ENCODE measurements around the gene DGKI. TPM values are rescaled to one million over a fixed set of nuclear protein-coding genes. Genes with fewer than 3 reads are reported as not detected.

Gene DGKI
- total and polyA plus RNA-seq, 2 of the 4 experiments (the other 2 are of a cell fraction): 3.9 to 15.8 TPM

GRCh38 chr7:137801491-137801890 lies 45.3 kb downstream of the DGKI start:
- Histone ChIP-seq H2BK120ac (ENCODE audit: low read depth, low read length) (no peak overlapping the region), H3K9ac (ENCODE audit: low read depth, low read length) (no peak overlapping the region), H4K91ac (ENCODE audit: insufficient read depth, low read depth, low read length) (no peak overlapping the region), H3K56ac (ENCODE audit: extremely low read depth, insufficient read depth, low read length) (no peak overlapping the region), H3K4ac (ENCODE audit: low read depth, low read length) (no peak overlapping the region), H4K8ac (ENCODE audit: low read depth in 2 of 2, low read length in 2 of 2) (no peak overlapping the region), H3K27me3 (ENCODE audit: control insufficient read depth, insufficient read depth, low read length) (no peaks in the 10 kb centered on the region), H3K27ac (ENCODE audit: insufficient read depth, low read length) (no peak overlapping the region), H3K18ac (ENCODE audit: low read depth, low read length) (no peak overlapping the region), H3K4me1 (ENCODE audit: control insufficient read depth, insufficient read depth, low read length) (peaks cover 2% of the 10 kb centered on the region; the same call in 1 of the 2 replicates), H2AK5ac (ENCODE audit: low read depth, low read length) (no peak overlapping the region), H3K9me3 (ENCODE audit: control insufficient read depth, insufficient read depth, low read length) (peaks cover 2% of the 10 kb centered on the region; the same call in 1 of the 2 replicates), H3K9me1 (ENCODE audit: insufficient read depth, low read length) (no peaks in the 10 kb centered on the region), H3K14ac (replicated peaks; ENCODE audit: low read depth, low read length) (no peak overlapping the region), H4K20me1 (ENCODE audit: insufficient read depth, low read length) (no peaks in the 10 kb centered on the region), H4K5ac (ENCODE audit: low read depth, low read length) (no peak overlapping the region), H2AK9ac (replicated peaks; ENCODE audit: low read depth, low read length, poor library complexity) (no peak overlapping the region), H3K4me2 (ENCODE audit: low read depth, low read length) (no peak overlapping the region), H2BK15ac (ENCODE audit: low read depth, low read length) (no peak overlapping the region), H3K36me3 (ENCODE audit: control insufficient read depth, insufficient read depth, low read length) (no peaks in the 10 kb centered on the region), H2BK5ac (ENCODE audit: low read depth, low read length, poor library complexity, severe bottlenecking) (no peak overlapping the region), H2AFZ (replicated peaks; ENCODE audit: low read length, poor library complexity) (no peak overlapping the region), H2BK20ac (ENCODE audit: low read depth, low read length) (no peak overlapping the region), H3K79me1 (ENCODE audit: low read depth in 1 of 2, low read length in 2 of 2) (no peaks in the 10 kb centered on the region), H3K23ac (ENCODE audit: low read depth, low read length) (no peak overlapping the region), H3K4me3 (ENCODE audit: insufficient read depth, low read depth, low read length) (no peak overlapping the region)
- DNase-seq: no peak
- no TSS peak for BruUV-seq (replicated peaks)
- ChIA-PET CTCF (interaction anchor here (0.6 to 1.4 kb wide), 4 partner anchors 10 to 146 kb away, joined by 3 read pairs; no protein-coding TSS in a partner anchor), POLR2A (ENCODE audit: unreplicated experiment) (no interaction called here)
- intact Hi-C loops (cut with micrococcal nuclease) (no loop called here), in situ Hi-C loops (cut with MboI; ENCODE audit: low sequenced_read_pairs) (no loop called here), dilution Hi-C loops (cut with HindIII; ENCODE audit: low sequenced_read_pairs, unreplicated experiment) (no loop called here)
- no CpG with 5 or more reads among the region's 1 CpG for WGBS, 2 experiments (ENCODE audit: extremely low coverage in 2 of 2, insufficient read length in 1 of 2)
- ATAC-seq (ENCODE audit: low read depth): no peak
- TF ChIP-seq CTCF (conservative IDR thresholded peaks at IDR 0.05; ENCODE audit: low read depth, low read length): no peak
- TF ChIP-seq, protein P1, sequence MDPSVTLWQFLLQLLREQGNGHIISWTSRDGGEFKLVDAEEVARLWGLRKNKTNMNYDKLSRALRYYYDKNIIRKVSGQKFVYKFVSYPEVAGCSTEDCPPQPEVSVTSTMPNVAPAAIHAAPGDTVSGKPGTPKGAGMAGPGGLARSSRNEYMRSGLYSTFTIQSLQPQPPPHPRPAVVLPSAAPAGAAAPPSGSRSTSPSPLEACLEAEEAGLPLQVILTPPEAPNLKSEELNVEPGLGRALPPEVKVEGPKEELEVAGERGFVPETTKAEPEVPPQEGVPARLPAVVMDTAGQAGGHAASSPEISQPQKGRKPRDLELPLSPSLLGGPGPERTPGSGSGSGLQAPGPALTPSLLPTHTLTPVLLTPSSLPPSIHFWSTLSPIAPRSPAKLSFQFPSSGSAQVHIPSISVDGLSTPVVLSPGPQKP (IDR thresholded peaks at IDR 0.05; ENCODE audit: borderline replicate concordance, low read depth, low read length): no peak
